ENCODE data around the gene HS3ST2. TPM values are rescaled to one million over a fixed set of nuclear protein-coding genes. Genes with fewer than 3 reads are reported as not detected.
A peak's percentile ranks its signal among the peaks of the same experiment; 100 is the strongest.

HS3ST2 gene
- polyA plus RNA-seq (2013, experiment 1 of 2): 3.0 TPM
- 3.5 TPM for polyA plus RNA-seq (2013, experiment 2 of 2)

DNA sequence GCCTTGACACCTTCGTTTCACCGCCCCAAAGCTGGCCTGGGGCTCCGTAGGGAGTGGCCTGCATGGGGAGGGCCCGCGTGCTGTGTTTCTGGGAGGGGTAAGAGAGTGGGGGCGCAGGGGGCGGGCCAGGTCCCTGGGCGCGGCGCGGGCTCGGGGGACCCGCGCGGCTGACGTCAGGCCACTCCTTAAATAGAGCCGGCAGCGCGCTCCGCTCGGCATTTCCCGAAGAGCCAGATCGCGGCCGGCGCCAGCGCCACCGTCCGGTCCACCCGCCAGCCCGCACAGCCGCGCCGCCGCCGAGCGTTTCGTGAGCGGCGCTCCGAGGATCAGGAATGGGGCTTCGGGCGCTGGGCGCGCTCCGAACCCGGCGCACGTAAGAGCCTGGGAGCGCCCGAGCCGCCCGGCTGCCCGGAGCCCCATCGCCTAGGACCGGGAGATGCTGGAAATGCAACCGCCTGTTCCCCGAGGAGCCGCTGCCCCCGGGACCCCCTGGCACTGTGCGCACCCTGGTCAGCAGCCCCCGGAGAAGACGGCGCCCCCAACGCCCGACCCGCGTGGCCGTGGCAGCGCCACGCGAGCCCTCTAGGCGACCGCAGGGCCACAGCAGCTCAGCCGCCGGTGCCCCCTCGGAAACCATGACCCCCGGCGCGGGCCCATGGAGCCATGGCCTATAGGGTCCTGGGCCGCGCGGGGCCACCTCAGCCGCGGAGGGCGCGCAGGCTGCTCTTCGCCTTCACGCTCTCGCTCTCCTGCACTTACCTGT lies at the start of gene HS3ST2:
Gene HS3ST2 (plus strand): TSS at position 215 of the 763 bp plus-strand sequence. CDS start 449 bp downstream, at position 664.
- no peak within 1 kb of the TSS for H3K27ac ChIP-seq (ENCODE audit: low read depth, low read length)
- no peak within 1 kb of the TSS for H3K4me3 ChIP-seq (ENCODE audit: low read length)
- no peaks in the 10 kb centered on the region for H3K79me2 ChIP-seq (ENCODE audit: control insufficient read depth, insufficient read depth, low read length)
- peak within 1 kb of the TSS; percentile 75 for H3K56ac ChIP-seq (ENCODE audit: low read length)
- no CpG with 5 or more reads among the region's 90 CpGs for WGBS (ENCODE audit: extremely low coverage, insufficient coverage, low lambda C conversion rate)
- no peak within 1 kb of the TSS for H2BK5ac ChIP-seq (ENCODE audit: low read length)
- no peak within 1 kb of the TSS for H4K5ac ChIP-seq (ENCODE audit: low read length)
- peak within 1 kb of the TSS; percentile 53 for H3K9ac ChIP-seq (ENCODE audit: low read length)
- no peaks in the 10 kb centered on the region for H3K27me3 ChIP-seq (ENCODE audit: insufficient read depth, low read length, poor library complexity)
- peak; percentile 80 for DNase-seq
- H3K4ac ChIP-seq (ENCODE audit: low read depth, low read length): no peak within 1 kb of the TSS
- peak within 1 kb of the TSS; percentile 91 for H3K4me2 ChIP-seq (ENCODE audit: low read length)
- H2AK5ac ChIP-seq (ENCODE audit: low read length): no peak within 1 kb of the TSS
- no peak within 1 kb of the TSS for H4K8ac ChIP-seq (ENCODE audit: low read depth, low read length)
- peaks cover 4% of the 10 kb centered on the region for H3K4me1 ChIP-seq (ENCODE audit: control insufficient read depth, low read depth, low read length)
- no peak within 1 kb of the TSS for H3K23ac ChIP-seq (ENCODE audit: low read length)
- H2BK120ac ChIP-seq (ENCODE audit: low read depth, low read length): no peak within 1 kb of the TSS
- H3K18ac ChIP-seq (ENCODE audit: low read length): no peak within 1 kb of the TSS
- no peak within 1 kb of the TSS for H2BK15ac ChIP-seq (replicated peaks; ENCODE audit: low read depth)
- H3K79me1 ChIP-seq (ENCODE audit: low read length): no peaks in the 10 kb centered on the region
- H3K36me3 ChIP-seq (ENCODE audit: control insufficient read depth, insufficient read depth, low read length): no peaks in the 10 kb centered on the region

DNA sequence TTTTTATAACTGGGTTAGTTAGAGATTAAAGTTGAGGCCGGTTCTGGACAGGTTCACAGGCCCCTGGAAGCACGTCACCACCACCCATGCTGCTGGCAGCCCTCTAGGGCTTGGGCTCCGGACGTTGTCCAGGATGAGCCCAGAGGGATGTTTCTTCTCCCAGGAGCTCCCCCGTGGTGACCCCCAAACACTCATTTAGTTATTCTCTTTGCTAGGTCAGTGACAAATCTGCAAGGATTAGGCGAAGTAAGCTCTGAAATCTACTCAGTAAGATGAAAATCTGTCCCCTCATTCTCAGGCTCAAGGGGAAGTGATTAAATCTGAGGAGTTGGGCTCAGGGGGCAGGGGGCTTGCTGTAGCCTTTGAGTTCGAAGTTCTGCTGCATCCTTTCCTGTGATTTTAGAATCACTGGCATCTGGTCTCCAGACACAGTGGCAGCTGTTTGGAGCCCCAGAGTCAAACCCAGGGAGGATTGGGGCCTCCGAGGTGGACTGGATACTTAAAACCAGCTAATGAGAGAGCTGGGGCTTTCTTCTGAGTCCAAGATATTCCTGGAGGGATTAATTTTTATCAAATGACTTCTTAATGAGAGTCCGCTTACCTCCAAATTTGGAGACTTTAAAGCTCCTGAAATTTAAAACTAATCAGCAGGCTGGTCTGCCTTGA lies 49.2 kb upstream of the HS3ST2 start:
- Histone ChIP-seq H4K8ac (ENCODE audit: low read depth, low read length) (peak overlapping the region; percentile 94), H3K36me3 (ENCODE audit: control insufficient read depth, insufficient read depth, low read length) (no peaks in the 10 kb centered on the region), H3K56ac (ENCODE audit: low read length) (no peak overlapping the region), H3K4ac (ENCODE audit: low read depth, low read length) (no peak overlapping the region), H3K4me2 (ENCODE audit: low read length) (no peak overlapping the region), H4K5ac (ENCODE audit: low read length) (no peak overlapping the region), H2AK5ac (ENCODE audit: low read length) (no peak overlapping the region), H3K79me1 (ENCODE audit: low read length) (no peaks in the 10 kb centered on the region), H2BK120ac (ENCODE audit: low read depth, low read length) (no peak overlapping the region), H3K27me3 (ENCODE audit: insufficient read depth, low read length, poor library complexity) (no peaks in the 10 kb centered on the region), H3K79me2 (ENCODE audit: control insufficient read depth, insufficient read depth, low read length) (no peaks in the 10 kb centered on the region), H3K9ac (ENCODE audit: low read length) (no peak overlapping the region), H3K27ac (ENCODE audit: low read depth, low read length) (no peak overlapping the region), H2BK15ac (replicated peaks; ENCODE audit: low read depth) (no peak overlapping the region), H3K4me3 (ENCODE audit: low read length) (no peak overlapping the region), H2BK5ac (ENCODE audit: low read length) (no peak overlapping the region), H3K4me1 (ENCODE audit: control insufficient read depth, low read depth, low read length) (peaks cover 3% of the 10 kb centered on the region), H3K23ac (ENCODE audit: low read length) (no peak overlapping the region), H3K18ac (ENCODE audit: low read length) (no peak overlapping the region)
- no CpG with 5 or more reads among the region's 9 CpGs for WGBS (ENCODE audit: extremely low coverage, insufficient coverage, low lambda C conversion rate)
- DNase-seq: no peak

DNA sequence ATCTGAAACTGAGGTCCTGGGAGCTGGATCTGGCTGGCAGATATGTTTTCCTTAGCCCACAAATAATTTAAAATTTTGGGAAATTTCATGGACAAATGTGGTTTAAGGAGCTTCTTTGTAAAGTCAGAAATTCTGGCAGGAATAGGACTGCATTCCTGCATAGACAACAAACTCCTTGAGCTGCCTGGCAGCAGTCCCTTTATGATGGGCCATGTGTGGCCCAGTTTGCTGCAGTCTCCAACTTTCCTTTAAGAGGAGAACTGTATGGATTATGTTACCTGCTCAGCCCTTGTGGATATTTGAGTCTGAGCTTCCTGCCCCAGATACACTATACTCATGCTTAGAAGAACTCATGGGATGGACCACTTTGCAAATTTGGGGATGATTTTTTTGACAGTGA lies 48.5 kb upstream of the HS3ST2 start:
- H3K79me2 ChIP-seq (ENCODE audit: control insufficient read depth, insufficient read depth, low read length): no peaks in the 10 kb centered on the region
- no peak overlapping the region for H2AK5ac ChIP-seq (ENCODE audit: low read length)
- peak overlapping the region; percentile 40 for H2BK120ac ChIP-seq (ENCODE audit: low read depth, low read length)
- H3K4me1 ChIP-seq (ENCODE audit: control insufficient read depth, low read depth, low read length): peaks cover 6% of the 10 kb centered on the region
- H2BK15ac ChIP-seq (replicated peaks; ENCODE audit: low read depth): no peak overlapping the region
- H4K8ac ChIP-seq (ENCODE audit: low read depth, low read length): no peak overlapping the region
- H3K9ac ChIP-seq (ENCODE audit: low read length): no peak overlapping the region
- no peak overlapping the region for H2BK5ac ChIP-seq (ENCODE audit: low read length)
- H3K27me3 ChIP-seq (ENCODE audit: insufficient read depth, low read length, poor library complexity): no peaks in the 10 kb centered on the region
- H4K5ac ChIP-seq (ENCODE audit: low read length): no peak overlapping the region
- no peak overlapping the region for H3K4ac ChIP-seq (ENCODE audit: low read depth, low read length)
- H3K27ac ChIP-seq (ENCODE audit: low read depth, low read length): no peak overlapping the region
- no peak overlapping the region for H3K56ac ChIP-seq (ENCODE audit: low read length)
- H3K79me1 ChIP-seq (ENCODE audit: low read length): no peaks in the 10 kb centered on the region
- H3K36me3 ChIP-seq (ENCODE audit: control insufficient read depth, insufficient read depth, low read length): no peaks in the 10 kb centered on the region
- no peak overlapping the region for H3K4me2 ChIP-seq (ENCODE audit: low read length)
- no peak overlapping the region for H3K23ac ChIP-seq (ENCODE audit: low read length)
- H3K18ac ChIP-seq (ENCODE audit: low read length): no peak overlapping the region
- DNase-seq: no peak
- no peak overlapping the region for H3K4me3 ChIP-seq (ENCODE audit: low read length)

DNA sequence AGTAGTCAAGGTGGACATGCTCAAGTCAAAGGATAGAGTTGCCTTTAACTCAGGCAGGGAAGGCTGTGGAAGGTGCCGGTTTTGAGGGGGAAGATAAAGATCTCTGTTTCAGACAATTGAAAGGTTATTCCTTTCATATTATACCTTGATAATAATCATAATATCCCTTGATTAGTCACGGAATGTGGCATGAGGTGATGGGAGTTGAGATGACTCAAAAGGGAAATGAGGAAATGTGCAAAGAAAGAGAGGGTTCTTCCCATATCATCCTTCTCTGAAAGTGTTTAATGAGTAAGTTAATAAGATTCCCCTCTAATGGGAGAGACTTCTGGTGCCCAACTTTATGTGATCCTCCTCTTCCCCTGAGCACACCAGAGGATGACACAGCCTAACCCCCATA lies 43.1 kb upstream of the HS3ST2 start:
- H3K27me3 ChIP-seq (ENCODE audit: insufficient read depth, low read length, poor library complexity): no peaks in the 10 kb centered on the region
- H3K4me1 ChIP-seq (ENCODE audit: control insufficient read depth, low read depth, low read length): peaks cover 16% of the 10 kb centered on the region
- no peaks in the 10 kb centered on the region for H3K36me3 ChIP-seq (ENCODE audit: control insufficient read depth, insufficient read depth, low read length)
- no peak overlapping the region for H3K4me2 ChIP-seq (ENCODE audit: low read length)
- H3K79me2 ChIP-seq (ENCODE audit: control insufficient read depth, insufficient read depth, low read length): no peaks in the 10 kb centered on the region
- no peak overlapping the region for H4K8ac ChIP-seq (ENCODE audit: low read depth, low read length)
- H3K4me3 ChIP-seq (ENCODE audit: low read length): no peak overlapping the region
- H3K18ac ChIP-seq (ENCODE audit: low read length): peak overlapping the region; percentile 76
- H3K23ac ChIP-seq (ENCODE audit: low read length): no peak overlapping the region
- H2BK15ac ChIP-seq (replicated peaks; ENCODE audit: low read depth): no peak overlapping the region
- no peak overlapping the region for H3K56ac ChIP-seq (ENCODE audit: low read length)
- H2BK5ac ChIP-seq (ENCODE audit: low read length): peak overlapping the region; percentile 95
- H3K9ac ChIP-seq (ENCODE audit: low read length): no peak overlapping the region
- no peak for DNase-seq
- no peak overlapping the region for H2AK5ac ChIP-seq (ENCODE audit: low read length)
- peak overlapping the region; percentile 65 for H3K27ac ChIP-seq (ENCODE audit: low read depth, low read length)
- H2BK120ac ChIP-seq (ENCODE audit: low read depth, low read length): no peak overlapping the region
- H3K4ac ChIP-seq (ENCODE audit: low read depth, low read length): no peak overlapping the region
- no CpG with 5 or more reads among the region's 2 CpGs for WGBS (ENCODE audit: extremely low coverage, insufficient coverage, low lambda C conversion rate)
- H4K5ac ChIP-seq (ENCODE audit: low read length): no peak overlapping the region
- H3K79me1 ChIP-seq (ENCODE audit: low read length): no peaks in the 10 kb centered on the region

DNA sequence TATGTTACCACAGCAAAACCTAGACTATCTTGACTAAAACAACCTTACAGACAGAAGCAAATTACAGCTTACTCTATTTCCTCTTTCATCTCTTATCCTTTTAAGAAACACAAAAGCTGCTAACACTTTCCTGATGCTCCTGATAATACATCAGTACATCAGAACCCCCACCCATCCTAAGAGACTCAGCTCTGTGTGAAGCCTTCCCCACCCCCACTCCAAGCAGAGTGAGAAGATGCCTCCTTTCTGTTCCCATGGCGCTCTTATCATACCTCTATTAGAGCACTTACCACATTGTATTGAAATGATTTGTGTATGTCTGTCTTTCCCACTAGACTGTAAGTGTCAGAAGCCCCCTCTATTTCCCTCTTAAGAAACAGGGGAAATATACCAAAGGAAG lies 42.4 kb upstream of the HS3ST2 start:
- Histone ChIP-seq H3K36me3 (ENCODE audit: control insufficient read depth, insufficient read depth, low read length) (no peaks in the 10 kb centered on the region), H3K4ac (ENCODE audit: low read depth, low read length) (no peak overlapping the region), H4K8ac (ENCODE audit: low read depth, low read length) (no peak overlapping the region), H2BK5ac (ENCODE audit: low read length) (no peak overlapping the region), H4K5ac (ENCODE audit: low read length) (no peak overlapping the region), H3K9ac (ENCODE audit: low read length) (no peak overlapping the region), H3K4me1 (ENCODE audit: control insufficient read depth, low read depth, low read length) (peaks cover 20% of the 10 kb centered on the region), H3K18ac (ENCODE audit: low read length) (no peak overlapping the region), H3K23ac (ENCODE audit: low read length) (no peak overlapping the region), H3K4me3 (ENCODE audit: low read length) (no peak overlapping the region), H3K56ac (ENCODE audit: low read length) (no peak overlapping the region), H2BK120ac (ENCODE audit: low read depth, low read length) (no peak overlapping the region), H3K79me2 (ENCODE audit: control insufficient read depth, insufficient read depth, low read length) (no peaks in the 10 kb centered on the region), H2AK5ac (ENCODE audit: low read length) (no peak overlapping the region), H3K27ac (ENCODE audit: low read depth, low read length) (no peak overlapping the region), H3K4me2 (ENCODE audit: low read length) (no peak overlapping the region), H3K27me3 (ENCODE audit: insufficient read depth, low read length, poor library complexity) (no peaks in the 10 kb centered on the region), H3K79me1 (ENCODE audit: low read length) (no peaks in the 10 kb centered on the region), H2BK15ac (replicated peaks; ENCODE audit: low read depth) (no peak overlapping the region)
- WGBS (ENCODE audit: extremely low coverage, insufficient coverage, low lambda C conversion rate): no CpG with 5 or more reads among the region's 1 CpG
- peak; percentile 65 for DNase-seq
